Esophagus squamous epithelium (tissue), 4 donors: Measurements from ENCODE around the gene FNDC11.

Experiments used
- POLR2A ChIP-seq, 4 donors: fragments of 450-650 bp; IDR thresholded peaks; one replicate each; pipeline ENCODE4 v1.6.1; 2017; ENCODE audit warnings: antibody characterized with exemption in 4 of 4, mild to moderate bottlenecking in 4 of 4, moderate library complexity in 3 of 4
- TF ChIP-seq, protein P1 (sequence below), 6 experiments: fragments of 450-650 bp in 4 of 6; fragments of 200-600 bp in 2 of 6; sonication (generic) in 2 of 6; IDR thresholded peaks; one replicate each; pipeline ENCODE4 v1.5.1; 2016 to 2019; ENCODE audit warnings: antibody characterized with exemption in 6 of 6, mild to moderate bottlenecking in 4 of 6, moderate library complexity in 4 of 6

DNA sequence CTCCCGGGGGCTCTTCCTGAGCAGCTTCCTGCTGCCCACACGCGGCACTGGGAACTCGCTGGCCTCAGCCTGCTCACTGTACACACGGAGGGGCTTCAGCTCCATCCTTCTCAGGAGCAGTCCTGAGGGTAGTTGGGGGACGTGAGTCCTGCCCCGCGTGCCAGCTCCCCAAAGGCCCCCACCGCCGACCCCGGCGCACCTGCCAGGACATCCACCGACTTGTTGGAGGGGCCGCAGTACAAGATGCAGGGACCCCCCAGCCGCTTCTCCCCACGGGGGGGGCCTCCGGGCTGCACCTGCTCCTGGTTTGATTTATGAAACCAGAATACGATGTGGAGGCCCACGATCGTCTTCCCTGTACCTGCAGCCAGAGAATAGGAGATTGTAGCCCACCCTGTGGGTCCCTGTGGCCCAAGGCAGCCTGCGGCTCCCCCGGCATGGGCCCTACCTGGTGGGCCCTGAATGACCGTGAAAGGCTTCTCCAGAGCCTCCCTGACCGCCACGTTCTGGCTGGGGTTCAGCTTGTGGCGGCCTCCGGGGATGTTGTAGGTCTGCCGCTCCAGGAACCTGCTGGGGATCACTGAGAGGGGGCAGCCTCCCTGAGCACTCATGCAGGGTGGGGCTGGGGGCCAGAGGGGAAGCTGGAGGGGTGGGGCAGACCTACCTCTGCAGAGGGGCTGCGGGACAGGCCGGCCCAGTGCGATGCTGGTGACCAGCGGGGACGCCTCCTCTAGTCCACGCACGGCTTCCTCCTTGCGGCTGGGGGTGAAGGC, 7.9 kb downstream of the FNDC11 start:
- TF ChIP-seq, protein P1, sequence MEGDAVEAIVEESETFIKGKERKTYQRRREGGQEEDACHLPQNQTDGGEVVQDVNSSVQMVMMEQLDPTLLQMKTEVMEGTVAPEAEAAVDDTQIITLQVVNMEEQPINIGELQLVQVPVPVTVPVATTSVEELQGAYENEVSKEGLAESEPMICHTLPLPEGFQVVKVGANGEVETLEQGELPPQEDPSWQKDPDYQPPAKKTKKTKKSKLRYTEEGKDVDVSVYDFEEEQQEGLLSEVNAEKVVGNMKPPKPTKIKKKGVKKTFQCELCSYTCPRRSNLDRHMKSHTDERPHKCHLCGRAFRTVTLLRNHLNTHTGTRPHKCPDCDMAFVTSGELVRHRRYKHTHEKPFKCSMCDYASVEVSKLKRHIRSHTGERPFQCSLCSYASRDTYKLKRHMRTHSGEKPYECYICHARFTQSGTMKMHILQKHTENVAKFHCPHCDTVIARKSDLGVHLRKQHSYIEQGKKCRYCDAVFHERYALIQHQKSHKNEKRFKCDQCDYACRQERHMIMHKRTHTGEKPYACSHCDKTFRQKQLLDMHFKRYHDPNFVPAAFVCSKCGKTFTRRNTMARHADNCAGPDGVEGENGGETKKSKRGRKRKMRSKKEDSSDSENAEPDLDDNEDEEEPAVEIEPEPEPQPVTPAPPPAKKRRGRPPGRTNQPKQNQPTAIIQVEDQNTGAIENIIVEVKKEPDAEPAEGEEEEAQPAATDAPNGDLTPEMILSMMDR (IDR thresholded peaks at IDR 0.05): no peak
- TF ChIP-seq POLR2A (IDR thresholded peaks at IDR 0.05): no peak
